Measurements from ENCODE around the gene PIK3IP1.

The PIK3IP1 gene

GRCh38 chr22:31332886-31333285 is 40.6 kb upstream of the PIK3IP1 start:
- Histone ChIP-seq H3K27ac (no peak overlapping the region), H3K9me3 (ENCODE audit: low read depth, low read length) (no peaks in the 10 kb centered on the region), H3K9ac (ENCODE audit: insufficient read length) (no peak overlapping the region), H3K4me3 (no peak overlapping the region), H3K36me3 (ENCODE audit: insufficient read depth, low read length) (peaks cover 87% of the 10 kb centered on the region)
- DNase-seq (ENCODE audit: low read depth, low spot score) = no peak
- TF ChIP-seq POLR2AphosphoS5 (IDR thresholded peaks at IDR 0.05; ENCODE audit: borderline replicate concordance, low read depth, low read length) = no peak
- no peak for TF ChIP-seq EZH2 (IDR thresholded peaks at IDR 0.05)

DNA sequence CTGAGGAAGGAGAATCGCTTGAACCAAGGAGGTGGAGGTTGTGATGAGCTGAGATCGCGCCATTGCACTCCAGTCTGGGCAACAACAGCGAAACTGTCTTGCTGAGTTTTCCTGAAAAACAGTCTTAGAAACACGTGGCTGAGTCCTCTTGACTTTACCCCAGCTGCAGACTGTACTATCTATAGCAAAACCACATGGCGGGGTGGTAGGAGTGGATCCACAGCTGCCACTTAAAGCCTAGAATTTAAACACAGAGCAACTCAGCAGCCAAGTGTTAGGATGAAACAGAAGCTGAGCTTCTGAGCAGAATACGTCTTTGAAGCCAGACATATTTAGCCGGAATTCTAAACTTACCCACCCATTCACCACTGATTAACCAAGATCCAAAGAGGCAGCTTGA is 39.7 kb upstream of the PIK3IP1 start:
- DNase-seq (ENCODE audit: low read depth, low spot score) = no peak
- no peak for TF ChIP-seq EZH2 (IDR thresholded peaks at IDR 0.05)
- TF ChIP-seq FOXP2 (optimal IDR thresholded peaks at IDR 0.05; ENCODE audit: control extremely low read depth, extremely low read length, insufficient read depth) = no peak
- no peak for TF ChIP-seq POLR2AphosphoS5 (IDR thresholded peaks at IDR 0.05; ENCODE audit: borderline replicate concordance, low read depth, low read length)
- Histone ChIP-seq H3K36me3 (ENCODE audit: insufficient read depth, low read length) (peaks cover 87% of the 10 kb centered on the region), H3K4me3 (no peak overlapping the region), H3K9ac (ENCODE audit: insufficient read length) (no peak overlapping the region), H3K9me3 (ENCODE audit: low read depth, low read length) (no peaks in the 10 kb centered on the region), H3K27ac (no peak overlapping the region)

GRCh38 chr22:31329453-31330215 is 37.3 kb upstream of the PIK3IP1 start:
- Histone ChIP-seq H3K27ac (no peak overlapping the region), H3K36me3 (ENCODE audit: insufficient read depth, low read length) (peaks cover 89% of the 10 kb centered on the region), H3K4me3 (no peak overlapping the region), H3K9ac (ENCODE audit: insufficient read length) (no peak overlapping the region), H3K9me3 (ENCODE audit: low read depth, low read length) (no peaks in the 10 kb centered on the region)
- TF ChIP-seq FOXP2 (optimal IDR thresholded peaks at IDR 0.05; ENCODE audit: control extremely low read depth, extremely low read length, insufficient read depth) (no peak), POLR2AphosphoS5 (IDR thresholded peaks at IDR 0.05; ENCODE audit: borderline replicate concordance, low read depth, low read length) (no peak), EZH2 (IDR thresholded peaks at IDR 0.05) (no peak)
- no peak for DNase-seq (ENCODE audit: low read depth, low spot score)

DNA sequence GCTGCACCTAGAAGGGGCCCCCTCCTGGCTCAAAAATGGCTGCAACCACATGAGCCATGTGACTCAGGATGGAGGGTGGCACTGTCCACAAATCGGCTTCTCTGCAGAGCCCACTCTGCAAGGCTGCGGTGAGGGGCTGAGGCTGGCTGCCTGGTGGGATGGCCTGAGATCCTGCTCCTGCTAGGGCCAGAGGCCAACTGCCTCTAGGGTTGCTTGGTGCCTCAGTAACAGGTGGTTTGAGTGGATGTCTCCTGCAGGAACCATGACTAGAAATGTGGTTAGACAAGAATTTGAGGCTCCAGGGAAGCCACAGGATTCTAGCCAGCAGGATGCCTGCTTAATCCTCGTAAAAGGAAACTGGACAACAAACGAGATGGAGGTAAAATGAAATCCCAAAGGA is 36.7 kb upstream of the PIK3IP1 start:
- DNase-seq (ENCODE audit: low read depth, low spot score) = no peak
- TF ChIP-seq EZH2 (IDR thresholded peaks at IDR 0.05) (no peak), POLR2AphosphoS5 (IDR thresholded peaks at IDR 0.05; ENCODE audit: borderline replicate concordance, low read depth, low read length) (no peak), FOXP2 (optimal IDR thresholded peaks at IDR 0.05; ENCODE audit: control extremely low read depth, extremely low read length, insufficient read depth) (no peak)
- Histone ChIP-seq H3K9me3 (ENCODE audit: low read depth, low read length) (no peaks in the 10 kb centered on the region), H3K36me3 (ENCODE audit: insufficient read depth, low read length) (peaks cover 83% of the 10 kb centered on the region), H3K27ac (no peak overlapping the region), H3K9ac (ENCODE audit: insufficient read length) (no peak overlapping the region), H3K4me3 (no peak overlapping the region)

- Histone ChIP-seq H3K9me3 (ENCODE audit: low read depth, low read length) (no peaks in the 10 kb centered on the region), H3K36me3 (ENCODE audit: insufficient read depth, low read length) (peaks cover 79% of the 10 kb centered on the region), H3K9ac (ENCODE audit: insufficient read length) (no peak overlapping the region), H3K27ac (no peak overlapping the region), H3K4me3 (no peak overlapping the region)
- TF ChIP-seq FOXP2 (optimal IDR thresholded peaks at IDR 0.05; ENCODE audit: control extremely low read depth, extremely low read length, insufficient read depth) (no peak), EZH2 (IDR thresholded peaks at IDR 0.05) (no peak), POLR2AphosphoS5 (IDR thresholded peaks at IDR 0.05; ENCODE audit: borderline replicate concordance, low read depth, low read length) (no peak)
- no peak for DNase-seq (ENCODE audit: low read depth, low spot score)
Observed at GRCh38 chr22:31328544-31328960, 36.3 kb upstream of the PIK3IP1 start.

DNA sequence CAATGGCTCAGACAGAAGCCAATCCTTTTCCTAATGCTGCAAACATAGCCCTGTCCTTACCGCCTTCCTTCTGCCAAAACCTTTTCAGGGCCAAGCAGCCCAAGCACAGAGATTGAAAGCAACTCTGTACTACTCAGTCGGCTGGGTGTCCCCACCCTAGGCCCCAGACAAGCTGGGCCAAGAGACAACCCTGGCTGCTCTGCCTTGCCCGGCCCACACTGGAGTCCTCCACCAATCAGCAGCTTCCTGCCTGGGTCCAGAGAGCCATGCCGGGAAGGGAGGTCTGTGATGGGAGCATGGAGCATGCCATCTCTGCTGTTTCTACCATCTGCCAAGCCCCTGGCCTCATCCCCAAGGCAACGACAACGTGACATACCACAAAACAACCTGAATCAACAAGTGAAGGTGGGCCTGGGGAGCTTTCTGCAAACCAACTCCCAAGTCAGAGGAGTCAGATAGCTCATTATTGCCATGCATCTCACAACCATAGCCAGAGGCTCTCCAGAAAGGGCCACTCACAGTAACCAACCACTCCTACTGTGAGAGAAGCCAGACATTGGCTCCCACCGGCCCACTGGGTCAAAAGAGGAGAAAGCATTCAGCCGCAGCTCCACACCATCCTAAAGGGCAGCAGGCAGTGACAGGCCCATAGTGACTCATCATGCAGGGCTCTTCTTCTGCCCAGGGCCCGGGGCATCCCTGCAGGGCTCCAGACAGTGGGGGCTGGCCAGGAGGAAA is 35.7 kb upstream of the PIK3IP1 start:
- TF ChIP-seq EZH2 (IDR thresholded peaks at IDR 0.05) = no peak
- TF ChIP-seq FOXP2 (optimal IDR thresholded peaks at IDR 0.05; ENCODE audit: control extremely low read depth, extremely low read length, insufficient read depth) = no peak
- TF ChIP-seq POLR2AphosphoS5 (IDR thresholded peaks at IDR 0.05; ENCODE audit: borderline replicate concordance, low read depth, low read length) = no peak
- no peak overlapping the region for H3K27ac ChIP-seq
- no peaks in the 10 kb centered on the region for H3K9me3 ChIP-seq (ENCODE audit: low read depth, low read length)
- H3K9ac ChIP-seq (ENCODE audit: insufficient read length) = no peak overlapping the region
- peaks cover 74% of the 10 kb centered on the region for H3K36me3 ChIP-seq (ENCODE audit: insufficient read depth, low read length)
- DNase-seq (ENCODE audit: low read depth, low spot score) = no peak
- no peak overlapping the region for H3K4me3 ChIP-seq

DNA sequence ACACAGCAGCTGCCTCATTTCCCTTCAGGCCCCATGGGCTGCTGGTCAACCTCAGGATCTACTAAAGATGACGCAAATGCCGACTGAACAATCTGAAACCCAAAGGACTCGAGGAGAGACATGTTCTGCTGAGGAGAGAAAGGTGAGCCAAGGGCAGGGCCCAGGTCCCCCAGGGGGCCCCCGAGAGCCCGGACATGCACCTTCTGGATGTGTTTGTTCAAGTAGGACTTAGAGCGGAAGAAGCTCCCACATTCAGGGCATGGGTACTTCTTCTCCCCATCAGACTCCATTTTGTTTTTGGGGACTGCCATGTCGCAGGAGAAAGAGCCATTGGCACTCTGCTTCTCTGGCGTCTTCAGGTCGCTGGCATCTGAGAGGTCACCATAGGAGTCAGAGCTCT is 34.6 kb upstream of the PIK3IP1 start:
- Histone ChIP-seq H3K9ac (ENCODE audit: insufficient read length) (no peak overlapping the region), H3K4me3 (no peak overlapping the region), H3K27ac (no peak overlapping the region), H3K36me3 (ENCODE audit: insufficient read depth, low read length) (peaks cover 63% of the 10 kb centered on the region), H3K9me3 (ENCODE audit: low read depth, low read length) (no peaks in the 10 kb centered on the region)
- TF ChIP-seq EZH2 (IDR thresholded peaks at IDR 0.05) (no peak), FOXP2 (optimal IDR thresholded peaks at IDR 0.05; ENCODE audit: control extremely low read depth, extremely low read length, insufficient read depth) (no peak), POLR2AphosphoS5 (IDR thresholded peaks at IDR 0.05; ENCODE audit: borderline replicate concordance, low read depth, low read length) (no peak)
- no peak for DNase-seq (ENCODE audit: low read depth, low spot score)

GRCh38 chr22:31323578-31324550 is 31.6 kb upstream of the PIK3IP1 start:
- Histone ChIP-seq H3K36me3 (ENCODE audit: insufficient read depth, low read length) (peaks cover 39% of the 10 kb centered on the region), H3K9me3 (ENCODE audit: low read depth, low read length) (no peaks in the 10 kb centered on the region), H3K9ac (ENCODE audit: insufficient read length) (no peak overlapping the region), H3K27ac (no peak overlapping the region), H3K4me3 (no peak overlapping the region)
- DNase-seq (ENCODE audit: low read depth, low spot score) = no peak
- no peak for TF ChIP-seq FOXP2 (optimal IDR thresholded peaks at IDR 0.05; ENCODE audit: control extremely low read depth, extremely low read length, insufficient read depth)
- no peak for TF ChIP-seq EZH2 (IDR thresholded peaks at IDR 0.05)
- TF ChIP-seq POLR2AphosphoS5 (IDR thresholded peaks at IDR 0.05; ENCODE audit: borderline replicate concordance, low read depth, low read length) = no peak
